ENCODE measurements around the gene TOM1.

Gene TOM1

GRCh38 chr22:35325209-35325608, 25.5 kb downstream of the TOM1 start:
- DNase-seq, result no peak

GRCh38 chr22:35326854-35327562, 27.3 kb downstream of the TOM1 start:
- DNase-seq, result no peak

- no peak for DNase-seq
These were observed 28.2 kb downstream of the TOM1 start for GRCh38 chr22:35327690-35328471.

DNA sequence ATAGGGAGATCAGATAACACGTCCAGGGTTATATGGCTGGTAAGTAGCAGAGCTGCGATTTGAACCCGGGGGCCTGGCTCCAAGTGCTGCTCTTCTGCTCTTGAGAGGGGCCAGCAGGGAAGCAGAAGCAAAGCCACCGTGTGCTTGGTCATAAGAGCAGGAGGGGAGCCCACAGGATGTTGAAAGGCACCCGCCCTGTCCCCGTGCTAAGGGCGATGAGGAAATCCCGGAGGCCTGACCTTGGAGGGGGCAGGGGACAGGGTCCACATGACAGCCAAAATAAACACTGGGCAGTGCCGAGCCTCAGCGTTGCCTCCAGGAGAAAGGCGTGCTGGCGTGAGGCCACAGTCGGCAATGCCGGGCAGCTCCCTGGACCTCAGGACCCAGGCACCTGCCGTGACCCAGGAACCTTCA, 28.8 kb downstream of the TOM1 start:
- no peak for DNase-seq

DNA sequence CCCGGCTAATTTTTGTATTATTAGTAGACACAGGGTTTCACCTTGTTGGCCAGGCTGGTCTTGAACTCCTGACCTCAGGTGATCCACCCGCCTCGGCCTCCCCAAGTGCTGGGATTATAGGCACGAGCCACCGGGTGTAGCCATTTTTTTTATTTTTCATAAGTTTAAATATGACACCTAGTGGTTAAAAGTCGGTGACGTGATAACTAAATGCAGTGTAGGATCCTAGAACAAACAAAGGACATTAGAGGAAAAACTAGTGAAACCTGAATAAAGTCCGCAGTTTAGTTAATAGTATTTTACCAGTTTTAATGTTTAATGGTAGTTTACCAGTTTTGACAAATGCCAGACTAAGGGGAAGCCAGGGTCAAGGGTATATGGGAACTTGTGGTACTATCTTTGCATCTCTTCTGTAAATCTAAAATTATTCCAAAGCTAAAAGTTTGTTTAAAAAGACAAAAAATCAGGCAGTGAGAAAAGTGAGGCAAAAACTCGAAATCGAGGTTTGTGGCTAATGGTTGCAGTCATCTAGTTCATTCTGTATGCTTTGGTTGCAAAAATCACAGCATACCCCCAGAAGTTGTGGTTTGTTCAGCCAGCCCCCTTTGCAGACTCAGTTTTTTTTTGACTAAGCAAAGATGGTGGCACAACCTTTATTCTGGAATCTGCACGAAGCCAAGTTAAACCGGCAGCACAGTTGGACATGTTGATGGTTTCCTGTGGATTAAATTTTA, 29.6 kb downstream of the TOM1 start:
- DNase-seq, result no peak

DNA sequence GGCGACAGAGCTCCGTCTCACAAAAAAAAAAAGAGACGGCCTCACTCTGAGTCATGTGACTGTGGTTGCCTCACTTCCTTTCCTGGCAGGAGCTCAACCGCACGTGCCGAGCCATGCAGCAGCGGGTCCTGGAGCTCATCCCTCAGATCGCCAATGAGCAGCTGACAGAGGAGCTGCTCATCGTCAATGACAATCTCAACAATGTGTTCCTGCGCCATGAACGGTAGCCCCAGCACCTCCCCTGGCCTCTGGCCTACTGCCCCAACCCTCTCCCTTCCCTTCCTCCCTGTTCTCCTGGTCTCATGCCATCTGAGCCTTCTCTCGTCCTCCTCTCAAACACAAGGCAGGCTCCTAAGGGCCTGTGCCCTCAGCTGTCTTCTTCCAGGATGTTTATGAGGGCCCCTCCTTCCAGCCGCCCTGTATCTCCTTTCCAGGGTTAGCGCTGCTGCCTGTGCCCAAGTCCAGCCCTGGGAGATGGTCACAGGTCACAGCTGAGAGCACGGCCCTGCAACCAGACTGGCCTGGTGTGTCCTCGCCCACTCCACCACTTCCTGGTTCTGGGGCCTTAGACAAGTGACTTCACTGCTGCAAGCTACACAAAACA, 30.7 kb downstream of the TOM1 start:
- peak; percentile 24 for DNase-seq

DNA sequence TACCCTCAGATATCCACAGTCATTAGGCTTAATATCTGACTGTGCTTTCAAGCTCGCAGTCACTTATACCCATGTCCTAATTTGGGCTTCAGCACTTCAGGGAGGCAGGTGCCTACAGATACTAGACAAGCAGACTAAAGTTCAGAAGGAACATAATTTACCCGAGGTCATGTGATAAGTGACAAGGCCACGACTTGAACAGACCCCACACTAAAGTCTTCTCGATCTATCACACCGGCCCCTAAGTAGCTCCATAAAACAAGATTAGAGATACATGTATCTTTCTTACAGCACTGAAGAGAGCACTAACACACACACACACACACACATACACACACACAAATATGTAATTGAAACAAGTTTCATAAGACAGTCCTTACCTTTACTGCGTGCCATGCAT, 32.6 kb downstream of the TOM1 start:
- no peak for DNase-seq

DNA sequence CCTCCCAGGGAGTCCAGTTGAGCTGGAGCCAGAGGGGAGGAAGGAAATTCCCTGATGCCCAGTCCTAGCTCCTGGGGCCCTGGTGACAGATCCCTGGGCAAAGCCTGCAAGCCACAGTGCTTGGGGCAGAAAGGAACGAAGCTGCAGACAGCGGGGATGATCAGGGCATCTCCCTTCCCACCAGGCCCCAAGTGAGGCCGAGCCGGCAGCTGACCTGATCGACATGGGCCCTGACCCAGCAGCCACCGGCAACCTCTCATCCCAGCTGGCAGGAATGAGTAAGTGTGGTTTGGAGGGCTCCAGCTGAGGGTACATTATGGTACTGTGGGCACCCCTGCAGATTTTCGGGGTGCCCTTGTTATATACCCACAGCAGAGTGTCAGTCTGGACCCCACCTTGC, 33.5 kb downstream of the TOM1 start:
- no peak for DNase-seq

GRCh38 chr22:35334004-35334403, 34.3 kb downstream of the TOM1 start:
- DNase-seq, result no peak

GRCh38 chr22:35335468-35335867, 35.8 kb downstream of the TOM1 start:
- DNase-seq, result no peak

DNA sequence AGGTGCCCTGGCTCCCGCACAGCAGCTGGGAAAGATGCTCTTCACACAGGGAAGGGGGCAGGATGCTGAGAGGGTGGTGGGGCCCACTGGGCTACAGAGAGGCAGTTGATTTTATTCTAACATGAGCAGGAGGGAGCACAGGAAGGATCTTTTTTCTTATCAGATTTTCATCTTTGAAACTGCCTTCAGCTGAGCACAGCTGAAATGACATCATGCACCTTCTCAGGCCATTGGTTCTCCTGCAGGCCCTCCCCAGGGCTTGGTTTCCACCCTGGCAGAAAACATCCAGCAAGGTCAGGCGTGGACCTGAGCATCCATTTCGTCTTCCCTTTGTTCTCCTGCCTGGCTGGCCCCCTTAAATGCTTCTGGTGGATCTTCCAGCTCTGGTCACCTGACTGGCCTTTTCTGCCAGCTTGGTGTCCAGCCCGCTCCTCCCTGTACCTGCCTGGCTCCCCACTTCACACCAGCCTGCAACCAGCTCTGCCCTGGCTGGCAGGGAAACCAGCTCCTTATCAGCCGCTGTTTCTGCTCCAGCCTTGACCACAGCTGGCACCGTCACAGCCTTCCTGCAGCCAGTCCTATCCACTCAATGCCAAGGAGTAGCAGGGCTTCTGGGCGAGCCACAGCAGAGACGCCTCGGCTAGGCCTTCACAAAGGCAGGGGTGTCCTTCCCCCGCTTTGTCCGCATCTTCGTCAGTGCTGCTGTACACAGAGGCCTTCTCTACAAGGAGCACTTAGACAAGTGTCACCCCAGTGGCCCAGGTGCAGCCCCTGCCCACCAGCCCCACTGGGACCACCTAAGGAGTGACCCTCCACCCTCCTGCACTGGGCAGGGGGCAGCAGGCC, 36.5 kb downstream of the TOM1 start:
- DNase-seq, result no peak

DNA sequence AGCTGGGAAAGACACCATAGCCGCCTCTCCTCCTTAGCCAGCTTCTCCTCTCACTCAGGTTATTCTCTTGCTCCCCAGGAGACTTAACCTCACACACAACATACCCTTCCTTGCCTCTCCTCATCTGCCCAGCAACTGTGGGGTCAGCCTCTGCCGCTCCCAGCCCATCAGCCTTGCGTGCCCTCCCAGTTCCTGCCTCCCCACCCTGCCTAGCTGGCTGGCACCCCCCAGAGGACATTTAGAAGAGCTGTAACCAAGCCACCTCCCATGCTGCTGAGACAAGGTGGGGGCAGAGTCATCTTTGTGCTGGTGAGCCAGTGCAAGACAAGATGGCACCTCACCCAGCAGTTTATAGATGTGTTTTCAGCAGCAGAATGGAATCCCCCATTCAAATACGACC, 38.2 kb downstream of the TOM1 start:
- DNase-seq, result no peak

- DNase-seq, result no peak
These were observed 41.6 kb downstream of the TOM1 start for GRCh38 chr22:35341090-35341874.

- DNase-seq, result no peak
These were observed 42.7 kb downstream of the TOM1 start for GRCh38 chr22:35342390-35342789.

- DNase-seq, result no peak
These were observed 44.2 kb downstream of the TOM1 start for GRCh38 chr22:35343664-35344550.

DNA sequence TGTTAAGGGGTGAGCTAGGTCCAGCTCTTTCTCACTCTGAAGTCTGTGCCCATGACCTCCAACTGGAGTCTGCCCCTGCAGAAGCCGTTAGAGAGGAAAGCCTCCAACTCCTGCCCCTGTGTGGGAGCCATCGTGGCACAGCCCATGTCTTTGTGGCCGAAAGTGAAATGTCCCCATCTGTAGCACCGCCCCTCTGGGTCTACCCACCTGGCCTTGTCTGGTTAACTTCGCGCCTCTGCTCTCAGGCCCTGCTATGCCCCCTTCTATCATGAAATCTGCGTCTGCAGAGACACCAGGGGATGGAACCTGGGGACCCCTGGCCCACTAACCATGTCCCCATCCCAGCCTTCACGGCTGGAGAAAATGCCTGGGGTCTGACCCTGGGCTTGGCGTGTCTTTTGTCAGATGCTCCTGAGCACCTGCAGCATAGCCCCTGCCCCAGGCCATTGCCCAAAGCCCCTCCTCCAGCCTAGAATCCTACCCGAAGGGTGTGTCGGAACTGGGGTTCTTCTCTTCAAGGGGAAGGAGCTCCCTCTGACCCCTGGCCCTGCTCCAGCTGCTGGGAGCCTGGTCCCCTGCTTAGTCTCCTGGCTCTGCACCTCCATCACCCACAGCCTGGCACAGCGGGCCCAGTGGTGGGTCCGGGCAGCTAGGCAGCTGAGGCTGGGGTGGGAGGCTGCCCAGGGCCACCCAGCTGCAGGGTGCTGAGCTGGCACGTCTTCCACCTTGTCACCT, 45.4 kb downstream of the TOM1 start:
- DNase-seq, result no peak

- DNase-seq, result no peak
These were observed 46.3 kb downstream of the TOM1 start for GRCh38 chr22:35345808-35346505.

DNA sequence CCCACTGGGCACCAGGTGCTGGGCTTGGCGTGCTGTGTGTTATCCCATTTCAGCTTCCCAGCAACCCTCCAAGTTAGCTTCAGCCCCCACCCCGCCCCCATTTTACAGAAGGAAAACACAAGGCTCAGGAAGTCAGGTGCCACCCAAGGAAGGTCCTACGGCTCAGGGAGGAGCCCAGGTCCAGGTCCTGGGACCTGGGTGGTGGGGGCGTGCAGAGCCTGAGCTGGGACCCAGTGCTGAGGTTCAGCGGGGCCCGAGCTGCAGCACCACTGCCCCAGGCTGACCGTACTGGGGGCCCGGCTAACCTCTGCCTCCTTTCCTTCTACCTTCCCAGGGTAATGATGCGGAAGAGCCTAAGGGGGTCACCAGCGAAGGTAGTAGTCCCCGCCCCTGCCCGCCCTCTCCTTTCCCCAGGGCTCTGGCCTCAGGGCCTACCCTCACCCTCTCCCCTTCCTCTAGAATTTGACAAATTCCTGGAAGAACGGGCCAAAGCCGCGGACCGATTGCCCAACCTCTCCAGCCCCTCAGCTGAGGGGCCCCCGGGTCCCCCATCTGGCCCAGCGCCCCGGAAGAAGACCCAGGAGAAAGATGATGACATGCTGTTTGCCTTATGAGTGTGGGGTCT, 47.0 kb downstream of the TOM1 start:
- no peak for DNase-seq

- DNase-seq, result no peak
These were observed 47.8 kb downstream of the TOM1 start for GRCh38 chr22:35347462-35347861.

All from activated CD4-positive, alpha-beta T cell treated with anti-CD3 and anti-CD28 coated beads for 1 hour (primary cell).